Raji (cell line): ENCODE results near the gene MIS12.

Experiments
- POLR2A ChIP-seq: IDR thresholded peaks from 2 replicates; pipeline ENCODE4 v1.6.1; 2011; ENCODE audit warnings: low read depth, low read length, control low read depth; ENCODE audit not compliant: insufficient read depth

The MIS12 gene

GRCh38 chr17:5481451-5481850 is 4.9 kb upstream of the MIS12 start:
- TF ChIP-seq POLR2A, result no peak

DNA sequence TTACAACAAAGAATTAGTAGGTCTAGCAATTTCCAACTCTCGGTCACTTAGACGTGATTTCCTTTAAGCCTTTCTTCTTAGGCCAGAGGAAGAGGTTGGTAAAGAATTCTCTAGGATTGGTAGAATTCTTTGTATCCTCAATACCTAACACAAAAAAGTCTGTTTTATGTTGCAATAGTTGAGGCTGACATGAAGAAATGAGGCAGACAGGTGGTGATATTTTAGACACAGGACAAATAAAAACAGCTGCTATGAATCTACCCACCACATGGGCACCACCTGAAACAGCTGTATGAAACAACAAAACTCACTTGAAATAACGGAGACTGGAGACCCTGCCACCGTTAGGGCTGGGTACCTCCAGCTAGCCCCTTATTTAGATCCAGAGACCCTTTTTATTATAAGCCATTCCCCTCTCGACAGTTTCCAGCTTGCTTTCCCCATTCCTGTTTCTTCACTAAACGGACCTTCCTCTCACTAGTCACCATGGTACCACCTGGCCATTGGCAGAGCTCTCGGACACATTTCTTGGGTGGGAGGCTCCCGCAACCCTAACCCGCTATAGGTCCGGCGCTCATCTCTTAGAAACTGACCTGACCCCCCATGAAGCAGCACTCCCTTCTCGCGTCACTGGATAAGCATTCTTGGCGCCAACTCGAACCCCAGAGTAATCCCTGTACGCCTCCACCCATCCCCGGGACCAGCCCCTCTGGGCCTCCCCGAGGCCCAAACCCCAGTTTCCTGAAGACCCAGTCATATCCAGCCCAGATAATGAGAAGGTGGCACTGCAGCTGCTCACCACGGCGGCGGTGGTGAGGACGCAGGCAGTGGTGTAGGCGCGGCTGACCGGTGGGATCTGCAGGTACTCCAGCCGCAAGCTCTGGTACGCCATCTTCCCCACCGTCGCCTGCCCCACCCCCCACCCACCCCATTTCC is 828 bp upstream of the MIS12 start, which contains the start of gene DERL2:
Gene DERL2, minus strand, starts transcription at position 909 of the 936 bp plus-strand sequence. Its CDS starts 17 bp downstream, at position 892.
- no peak; the same call in 1 of the 2 replicates for TF ChIP-seq POLR2A

GRCh38 chr17:5488752-5489151 is 2.4 kb downstream of the MIS12 start:
- no peak for TF ChIP-seq POLR2A

- no peak for TF ChIP-seq POLR2A
These were observed 6.6 kb downstream of the MIS12 start for GRCh38 chr17:5492970-5493369.

DNA sequence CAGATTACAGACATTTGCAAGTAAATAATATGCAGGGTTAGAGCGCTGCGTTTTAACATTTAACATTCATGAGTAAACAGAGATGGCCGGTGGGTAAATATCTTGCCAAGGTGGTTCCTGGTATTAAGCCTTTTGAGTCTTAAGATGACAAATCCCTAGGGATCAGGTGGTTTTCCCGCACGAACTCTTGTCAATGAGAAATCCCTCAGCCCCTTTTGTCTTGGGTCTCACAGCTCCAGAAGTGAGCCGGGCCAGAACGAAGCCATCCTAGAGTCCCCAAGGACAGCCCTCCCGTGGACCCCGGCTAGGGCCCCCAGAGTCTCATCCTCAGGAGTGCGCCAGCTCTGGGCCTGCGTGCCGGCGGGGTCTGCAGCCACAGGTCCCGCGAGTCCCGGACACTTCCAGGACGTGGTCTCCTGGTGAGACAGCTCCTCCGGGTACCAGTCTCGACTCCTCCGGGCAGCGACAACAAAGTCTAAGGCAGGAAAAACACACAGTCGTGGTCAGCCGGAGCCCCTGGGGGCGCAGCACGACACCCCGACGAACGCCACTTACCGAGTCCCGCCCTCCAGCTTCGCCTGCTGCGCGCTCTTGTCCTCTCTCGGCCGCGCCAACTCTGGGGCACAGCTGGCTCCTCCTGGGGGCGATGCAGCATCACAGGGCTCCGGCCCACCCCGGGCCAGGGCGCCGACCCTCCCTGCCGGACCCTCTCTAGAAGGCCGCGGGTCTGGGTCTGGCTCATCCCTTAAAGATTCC is 13.3 kb downstream of the MIS12 start:
- TF ChIP-seq POLR2A, result no peak

DNA sequence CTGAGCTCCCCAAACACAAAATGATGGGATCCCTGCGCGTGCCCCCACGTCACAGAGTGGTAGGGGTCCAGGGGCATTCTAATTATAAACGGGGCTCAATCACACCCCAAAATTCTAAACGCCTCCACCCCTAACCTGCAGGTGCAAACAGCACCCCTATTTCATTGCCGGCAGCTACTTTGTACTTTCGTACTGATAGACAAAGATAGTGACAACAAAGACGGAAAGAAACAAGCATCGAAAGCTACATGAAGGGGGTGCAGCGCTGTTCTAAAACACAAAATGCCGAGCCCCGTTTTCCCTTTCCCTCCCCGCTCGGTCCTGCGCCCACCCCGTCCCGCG is 13.9 kb downstream of the MIS12 start:
- no peak for TF ChIP-seq POLR2A

GRCh38 chr17:5500589-5501391 is 14.4 kb downstream of the MIS12 start:
- no peak for TF ChIP-seq POLR2A

- no peak for TF ChIP-seq POLR2A
These were observed 15.3 kb downstream of the MIS12 start for GRCh38 chr17:5501685-5502084.

GRCh38 chr17:5502552-5502951 is 16.2 kb downstream of the MIS12 start:
- no peak for TF ChIP-seq POLR2A

DNA sequence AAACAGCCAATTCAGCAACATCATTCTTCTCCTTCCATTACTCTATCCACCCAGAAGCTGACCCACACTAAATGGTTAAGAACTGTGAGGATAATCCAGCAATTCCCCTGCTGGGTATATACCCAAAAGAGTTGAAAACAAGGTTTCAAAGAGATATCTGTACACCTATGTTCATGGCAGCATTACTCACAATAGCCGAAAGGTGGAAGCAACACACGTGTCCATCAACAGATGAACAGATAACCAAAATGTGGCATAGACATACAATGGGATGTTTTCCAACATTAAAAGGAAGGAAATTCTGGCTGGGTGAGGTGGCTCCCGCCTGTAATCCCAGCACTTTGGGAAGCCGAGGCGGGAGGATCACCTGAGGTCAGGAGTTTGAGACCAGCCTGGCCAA is 19.9 kb downstream of the MIS12 start:
- no peak for TF ChIP-seq POLR2A

- no peak for TF ChIP-seq POLR2A
These were observed 22.4 kb downstream of the MIS12 start for GRCh38 chr17:5508810-5509209.

DNA sequence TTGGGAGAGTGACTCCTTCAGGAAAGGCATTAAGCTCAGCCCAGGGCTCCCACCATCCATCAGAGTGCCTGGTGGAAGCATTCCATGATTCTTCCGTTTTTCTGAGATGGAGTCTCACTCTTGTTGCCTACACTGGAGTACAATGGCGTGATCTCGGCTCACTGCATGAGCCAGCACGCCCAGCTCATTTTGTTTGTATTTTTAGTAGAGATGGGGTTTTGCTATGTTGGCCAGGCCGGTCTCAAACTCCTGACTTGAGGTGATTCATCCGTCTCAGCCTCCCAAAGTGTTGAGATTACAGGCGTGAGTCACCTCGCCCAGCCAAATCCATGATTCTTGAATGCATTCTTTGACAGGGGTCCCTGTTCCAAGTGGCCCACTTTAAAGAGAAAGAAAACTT is 23.1 kb downstream of the MIS12 start:
- no peak for TF ChIP-seq POLR2A

DNA sequence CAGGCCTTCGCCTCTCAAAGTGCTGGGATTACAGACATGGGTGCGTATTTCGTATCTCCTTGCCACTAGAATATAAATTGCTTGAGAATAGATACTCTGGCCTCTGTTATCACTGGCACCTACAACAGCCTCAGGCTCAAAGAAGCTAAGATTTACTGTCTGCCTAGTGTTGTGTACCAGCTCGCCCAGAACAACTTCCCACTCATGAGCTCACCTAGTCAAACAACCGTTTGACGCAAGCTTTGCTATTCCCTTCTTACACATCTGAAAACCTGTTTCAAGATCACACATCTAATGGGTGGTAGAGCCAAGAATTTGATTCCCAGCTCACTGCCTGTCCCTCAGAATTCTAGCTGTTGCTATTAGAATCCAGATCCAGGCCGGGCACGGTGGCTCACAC is 24.4 kb downstream of the MIS12 start:
- TF ChIP-seq POLR2A, result no peak

DNA sequence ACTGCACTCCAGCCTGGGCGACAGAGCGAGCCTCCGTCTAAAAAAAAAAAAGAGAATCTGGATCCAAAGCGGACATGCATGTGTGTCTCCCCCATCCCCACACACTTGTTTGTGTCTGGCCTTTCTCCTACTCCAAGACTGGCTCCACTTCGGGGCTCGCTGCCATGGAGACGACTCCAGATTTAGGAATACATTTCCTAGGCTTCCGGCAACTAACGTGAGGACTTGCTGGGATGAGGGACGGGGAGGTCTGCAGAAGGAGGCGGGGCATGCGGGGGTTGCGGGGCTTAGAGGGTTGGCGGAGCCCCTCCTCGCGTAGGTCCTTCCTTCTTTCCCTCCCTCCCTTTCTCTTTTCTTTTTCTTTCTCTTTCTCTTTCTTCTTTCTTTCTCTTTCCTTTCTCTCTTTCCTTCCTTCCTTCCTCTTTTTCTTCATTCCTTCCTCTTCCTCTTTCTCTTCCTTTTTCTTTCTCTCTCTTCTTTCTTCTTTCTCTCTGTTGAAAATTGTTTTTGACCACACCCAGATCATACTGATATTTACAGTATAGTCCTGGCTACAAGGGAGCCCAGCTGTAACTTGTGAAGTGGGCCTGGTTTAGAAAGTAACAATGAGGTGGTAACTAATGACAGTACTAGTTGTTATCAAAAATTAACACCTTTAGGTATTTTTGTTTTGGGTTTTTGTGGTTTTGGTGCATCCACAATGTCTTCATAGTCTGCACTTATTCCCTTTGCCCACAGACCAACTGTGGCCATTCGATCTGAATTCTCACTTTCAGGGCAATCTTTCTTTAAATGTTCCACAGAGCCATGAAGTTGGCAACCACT is 25.2 kb downstream of the MIS12 start:
- TF ChIP-seq POLR2A, result no peak

DNA sequence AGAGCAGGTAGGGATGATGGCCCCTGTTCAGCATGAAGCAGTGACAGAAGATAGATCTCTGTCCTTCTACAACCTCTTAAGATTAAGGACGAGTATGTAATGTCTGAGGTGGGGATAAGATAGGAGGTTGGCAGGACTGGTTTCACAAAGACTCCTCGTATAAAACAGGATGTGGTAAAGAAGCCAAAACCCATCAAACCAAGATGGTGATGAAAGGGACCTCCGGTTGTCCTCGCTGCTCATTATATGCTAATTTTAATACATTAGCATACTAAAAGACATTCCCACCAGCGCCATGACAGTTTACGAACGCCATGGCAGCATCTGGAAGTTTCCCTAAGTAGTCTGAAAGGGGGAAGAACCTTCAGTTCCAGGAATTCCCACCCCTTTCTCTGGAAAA is 27.3 kb downstream of the MIS12 start:
- no peak for TF ChIP-seq POLR2A

DNA sequence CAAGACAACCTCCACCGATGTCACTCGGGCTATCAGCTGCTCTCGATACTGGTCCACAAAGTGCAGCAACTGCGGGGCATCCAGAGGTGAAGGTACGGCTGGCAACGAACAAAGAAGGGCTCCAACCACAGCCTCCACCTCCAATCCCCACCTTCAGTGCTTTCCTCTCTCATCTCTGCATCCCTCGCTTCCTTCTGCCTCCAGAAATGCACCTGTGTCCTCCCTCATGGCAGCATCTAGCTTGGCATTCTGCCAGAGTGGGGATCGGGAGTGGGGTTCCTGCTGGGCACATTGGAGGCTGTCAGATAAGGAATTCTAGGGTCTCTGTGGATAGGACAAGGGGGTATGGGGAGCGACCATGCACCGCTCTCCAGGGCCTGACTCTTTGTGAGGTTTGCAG is 28.6 kb downstream of the MIS12 start:
- no peak for TF ChIP-seq POLR2A
